ENCODE measurements around the gene OSBPL5. TPM values are rescaled to one million over a fixed set of nuclear protein-coding genes. Genes with fewer than 3 reads are reported as not detected.

OSBPL5 gene
- total and polyA plus RNA-seq, 12 donors: 2.7 to 30.6 (median 20.7) TPM

DNA sequence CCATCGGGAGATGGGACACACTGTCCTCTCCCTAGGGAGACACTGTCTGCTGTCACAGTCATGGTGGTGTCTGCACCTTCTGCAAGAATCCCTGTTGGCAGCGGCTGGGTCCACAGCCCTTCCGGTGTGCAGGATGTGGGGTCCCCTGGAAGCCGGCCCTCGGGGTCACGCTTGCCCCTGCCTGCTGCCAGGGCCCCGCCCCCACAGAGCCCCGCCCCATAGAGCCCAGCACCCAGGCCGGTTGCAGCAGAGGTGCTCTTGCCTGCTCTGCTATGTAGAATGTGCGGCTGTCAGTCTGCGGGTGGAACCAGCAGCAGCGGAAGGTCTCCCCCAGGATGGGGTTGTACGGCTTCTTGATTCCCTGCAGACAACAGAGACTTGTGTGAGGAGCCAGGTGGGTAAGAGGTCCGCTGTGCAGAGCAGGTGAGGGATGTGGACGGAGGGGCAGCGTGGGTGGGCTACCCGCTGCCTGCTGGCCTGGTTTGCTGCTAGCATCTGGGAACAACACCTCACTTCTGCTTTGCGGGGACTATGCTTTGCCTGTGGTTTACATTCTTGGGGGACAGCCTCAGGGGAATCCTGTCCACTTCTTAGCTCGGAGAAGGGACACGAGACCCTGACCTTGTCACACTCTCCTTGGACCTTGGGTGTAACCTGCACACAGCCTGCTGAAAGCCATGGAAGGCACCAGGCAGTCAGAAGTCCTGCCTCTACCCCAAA is 63.0 kb downstream of the OSBPL5 start:
- no peaks in the 10 kb centered on the region for H3K27me3 ChIP-seq
- TF ChIP-seq, protein P1, sequence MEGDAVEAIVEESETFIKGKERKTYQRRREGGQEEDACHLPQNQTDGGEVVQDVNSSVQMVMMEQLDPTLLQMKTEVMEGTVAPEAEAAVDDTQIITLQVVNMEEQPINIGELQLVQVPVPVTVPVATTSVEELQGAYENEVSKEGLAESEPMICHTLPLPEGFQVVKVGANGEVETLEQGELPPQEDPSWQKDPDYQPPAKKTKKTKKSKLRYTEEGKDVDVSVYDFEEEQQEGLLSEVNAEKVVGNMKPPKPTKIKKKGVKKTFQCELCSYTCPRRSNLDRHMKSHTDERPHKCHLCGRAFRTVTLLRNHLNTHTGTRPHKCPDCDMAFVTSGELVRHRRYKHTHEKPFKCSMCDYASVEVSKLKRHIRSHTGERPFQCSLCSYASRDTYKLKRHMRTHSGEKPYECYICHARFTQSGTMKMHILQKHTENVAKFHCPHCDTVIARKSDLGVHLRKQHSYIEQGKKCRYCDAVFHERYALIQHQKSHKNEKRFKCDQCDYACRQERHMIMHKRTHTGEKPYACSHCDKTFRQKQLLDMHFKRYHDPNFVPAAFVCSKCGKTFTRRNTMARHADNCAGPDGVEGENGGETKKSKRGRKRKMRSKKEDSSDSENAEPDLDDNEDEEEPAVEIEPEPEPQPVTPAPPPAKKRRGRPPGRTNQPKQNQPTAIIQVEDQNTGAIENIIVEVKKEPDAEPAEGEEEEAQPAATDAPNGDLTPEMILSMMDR (IDR thresholded peaks at IDR 0.05): no peak
- no peak for TF ChIP-seq POLR2A (IDR thresholded peaks at IDR 0.05)
- H3K9me3 ChIP-seq (replicated peaks in 1 of 3): no peaks in the 10 kb centered on the region
- DNase-seq: peak in 1 of 7 donors; percentile 46
- H3K4me1 ChIP-seq (replicated peaks in 1 of 2): no peaks in the 10 kb centered on the region
- 86 to 91% (median 87%) methylated on average over 8 to 20 of the region's 20 CpGs for WGBS, 4 donors
- intact Hi-C loops (cut with DNase I): no loop called here
- no peak overlapping the region for H3K4me3 ChIP-seq
- peaks cover 0 to 4% of the 10 kb centered on the region in 2 donors for H3K36me3 ChIP-seq (replicated peaks in 1 of 2)
- no peak overlapping the region for H3K27ac ChIP-seq

DNA sequence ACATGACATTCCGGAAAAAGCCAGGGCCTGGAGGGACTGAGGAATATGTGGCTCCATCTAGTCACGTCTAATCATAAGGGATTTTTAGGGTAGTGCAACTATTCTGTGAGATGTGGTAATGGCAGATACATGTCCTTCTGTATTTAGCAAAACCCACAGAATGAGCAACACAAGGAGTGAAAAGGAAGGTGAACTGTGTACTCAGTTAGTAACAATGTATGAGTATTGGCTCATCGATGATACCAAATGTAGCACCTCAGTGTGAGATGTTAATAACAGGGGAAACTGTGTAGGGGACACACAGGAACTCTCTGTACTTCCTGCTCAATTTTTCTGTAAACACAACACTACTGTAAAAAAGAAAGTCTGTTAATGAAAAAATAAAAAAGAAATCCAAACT is 65.9 kb downstream of the OSBPL5 start:
- Histone ChIP-seq H3K36me3 (replicated peaks in 1 of 2) (peaks cover 0 to 3% of the 10 kb centered on the region in 2 donors), H3K4me1 (replicated peaks in 1 of 2) (peaks cover 0 to 5% of the 10 kb centered on the region in 2 donors), H3K27me3 (no peaks in the 10 kb centered on the region), H3K4me3 (no peak overlapping the region), H3K9me3 (replicated peaks in 1 of 3) (no peaks in the 10 kb centered on the region), H3K27ac (no peak overlapping the region)
- DNase-seq: no peak
- 79 to 85% (median 82%) methylated on average over 3 of the region's 3 CpGs for WGBS, 4 donors
- no peak for TF ChIP-seq POLR2A (IDR thresholded peaks at IDR 0.05)
- TF ChIP-seq, protein P1 (IDR thresholded peaks at IDR 0.05): no peak
- intact Hi-C loops (cut with DNase I): no loop called here

DNA sequence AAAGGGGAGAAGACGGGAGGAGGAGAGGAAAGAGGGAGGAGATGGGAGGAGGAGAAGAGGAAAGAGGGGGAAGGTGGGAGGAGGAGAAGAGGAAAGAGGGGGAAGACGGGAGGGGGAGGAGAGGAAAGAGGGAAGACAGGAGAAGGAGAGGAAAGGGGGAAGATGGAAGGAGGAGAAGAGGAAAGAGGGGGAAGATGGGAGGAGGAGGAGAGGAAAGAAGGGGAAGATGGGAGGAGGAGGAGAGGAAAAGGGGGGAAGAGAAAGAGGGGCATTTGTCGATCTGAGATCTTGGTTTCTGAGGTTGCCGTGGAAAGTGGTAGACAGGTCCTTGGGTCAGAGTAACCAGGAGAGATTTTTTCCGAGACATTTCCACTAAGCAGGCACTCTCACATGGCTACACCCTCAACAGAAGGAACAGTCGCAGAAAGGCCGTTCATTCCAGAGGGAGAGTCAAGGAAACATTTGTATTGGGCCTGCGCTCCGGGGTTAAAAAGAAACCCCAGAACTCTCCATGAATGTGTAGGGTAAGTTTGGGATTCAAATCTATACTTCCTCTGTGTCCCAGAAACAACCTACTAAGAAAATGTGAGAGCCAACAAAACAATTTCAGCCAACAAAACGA is 68.1 kb downstream of the OSBPL5 start:
- 86 to 94% (median 89%) methylated on average over 10 of the region's 10 CpGs for WGBS, 4 donors
- H3K27ac ChIP-seq: no peak overlapping the region

DNA sequence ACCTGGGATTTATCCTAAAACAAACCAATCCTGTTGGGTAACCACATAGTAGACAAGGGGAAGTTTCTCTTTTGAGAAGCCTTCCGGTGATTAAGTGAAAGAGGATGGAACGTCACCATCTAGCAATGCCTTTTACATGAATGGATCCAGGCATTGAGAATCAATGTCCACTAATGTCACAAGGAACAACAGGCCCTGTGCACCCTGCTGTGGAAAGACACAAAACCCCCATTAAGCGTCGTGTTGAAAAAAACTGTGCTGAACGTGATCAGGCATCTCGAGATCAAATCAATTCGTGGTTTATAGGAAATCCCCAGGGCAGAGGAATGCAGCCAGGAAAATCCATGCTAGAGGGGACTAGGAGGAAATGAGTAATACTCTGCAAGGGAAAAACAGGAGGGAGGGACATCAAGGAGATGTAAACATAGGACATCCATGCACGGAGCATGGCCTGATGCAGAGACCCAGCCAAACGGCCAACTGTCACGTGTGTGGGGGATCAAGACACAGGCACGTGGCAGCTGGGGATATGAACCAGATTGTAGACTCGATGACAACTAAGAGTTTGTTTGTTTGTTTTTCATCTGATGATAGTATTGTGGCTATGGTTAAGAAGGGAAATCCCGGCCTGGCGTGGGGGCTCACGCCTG is 69.3 kb downstream of the OSBPL5 start:
- WGBS, 4 donors: 65 to 80% (median 74%) methylated on average over 15 of the region's 15 CpGs
- DNase-seq: peak in 2 of 7 donors; percentile 16 to 54
- no peaks in the 10 kb centered on the region for H3K9me3 ChIP-seq (replicated peaks in 1 of 3)
- H3K4me1 ChIP-seq (replicated peaks in 1 of 2): peaks cover 0 to 5% of the 10 kb centered on the region in 2 donors
- H3K36me3 ChIP-seq (replicated peaks in 1 of 2): peaks cover 0 to 3% of the 10 kb centered on the region in 2 donors
- TF ChIP-seq POLR2A (IDR thresholded peaks at IDR 0.05): no peak
- peak overlapping the region in 2 of 5 donors; percentile 18 to 54 for H3K27ac ChIP-seq
- intact Hi-C loops (cut with DNase I): no loop called here
- H3K4me3 ChIP-seq: no peak overlapping the region
- H3K27me3 ChIP-seq: no peaks in the 10 kb centered on the region

More for the DNA sequence above, 68.1 kb downstream of the OSBPL5 start:
- Histone ChIP-seq H3K36me3 (replicated peaks in 1 of 2) (peaks cover 0 to 3% of the 10 kb centered on the region in 2 donors), H3K9me3 (replicated peaks in 1 of 3) (no peaks in the 10 kb centered on the region), H3K4me3 (no peak overlapping the region), H3K27me3 (no peaks in the 10 kb centered on the region), H3K4me1 (replicated peaks in 1 of 2) (peaks cover 0 to 5% of the 10 kb centered on the region in 2 donors)
- no peak for TF ChIP-seq POLR2A (IDR thresholded peaks at IDR 0.05)
- TF ChIP-seq, protein P1 (IDR thresholded peaks at IDR 0.05): no peak
- DNase-seq: peak in 1 of 7 donors; percentile 24
- intact Hi-C loops (cut with DNase I): no loop called here
